HT-29 (cell line): Measurements from ENCODE around the gene AP2M1. TPM values are rescaled to one million over a fixed set of nuclear protein-coding genes. Genes with fewer than 3 reads are reported as not detected.

Experiments
- DNase-seq: peaks from one replicate; pipeline ENCODE4 v3.0.0-alpha.2; 2015; ENCODE audit warnings: low spot score
- total RNA-seq: library from RNA; depleted of rRNA; stranded (reverse); fragments of >200 nt; shearing (Covaris generic); gene quantifications from 2 replicates; pipeline ENCODE4 v1.2.3, GENCODE V29; 2014

The AP2M1 gene
- total RNA-seq, 1 experiment from 2014 or later, result 280 TPM

GRCh38 chr3:184178521-184179138, 4.0 kb downstream of the AP2M1 start:
- DNase-seq, result no peak

- DNase-seq, result no peak
Observed at GRCh38 chr3:184180165-184180564, 5.5 kb downstream of the AP2M1 start.

- no peak for DNase-seq
Observed at GRCh38 chr3:184181596-184181995, 6.9 kb downstream of the AP2M1 start.

GRCh38 chr3:184183679-184184078, 9.0 kb downstream of the AP2M1 start:
- DNase-seq, result no peak

GRCh38 chr3:184184546-184185230, 10.0 kb downstream of the AP2M1 start:
- no peak for DNase-seq

GRCh38 chr3:184185461-184186183, 11.0 kb downstream of the AP2M1 start:
- DNase-seq, result peak; percentile 98

- peak; percentile 11 for DNase-seq
Observed at GRCh38 chr3:184186184-184186901, 11.7 kb downstream of the AP2M1 start, which contains the start of gene ABCF3. Gene ABCF3, plus strand, starts transcription at chr3:184186199. Its CDS starts 9 bp downstream, at chr3:184186208.

GRCh38 chr3:184186902-184187207, 12.2 kb downstream of the AP2M1 start:
- DNase-seq, result no peak

- no peak for DNase-seq
Observed at GRCh38 chr3:184188080-184188479, 13.4 kb downstream of the AP2M1 start.

- no peak for DNase-seq
Observed at GRCh38 chr3:184189421-184189820, 14.8 kb downstream of the AP2M1 start.

GRCh38 chr3:184192889-184193288, 18.2 kb downstream of the AP2M1 start:
- DNase-seq, result no peak

- DNase-seq, result no peak
Observed at GRCh38 chr3:184193991-184194539, 19.4 kb downstream of the AP2M1 start.

- DNase-seq, result no peak
Observed at GRCh38 chr3:184196536-184196935, 21.9 kb downstream of the AP2M1 start.

GRCh38 chr3:184198509-184198908, 23.9 kb downstream of the AP2M1 start:
- DNase-seq, result no peak

- no peak for DNase-seq
Observed at GRCh38 chr3:184200825-184201224, 26.2 kb downstream of the AP2M1 start.

- no peak for DNase-seq
Observed at GRCh38 chr3:184203526-184203925, 28.9 kb downstream of the AP2M1 start.

- no peak for DNase-seq
Observed at GRCh38 chr3:184209146-184209923, 34.7 kb downstream of the AP2M1 start.

GRCh38 chr3:184211297-184211696, 36.6 kb downstream of the AP2M1 start:
- no peak for DNase-seq

- DNase-seq, result no peak
Observed at GRCh38 chr3:184211718-184212117, 37.1 kb downstream of the AP2M1 start.

- DNase-seq, result no peak
Observed at GRCh38 chr3:184218814-184219213, 44.2 kb downstream of the AP2M1 start.

- DNase-seq, result no peak
Observed at GRCh38 chr3:184222521-184222920, 47.9 kb downstream of the AP2M1 start.
